Spleen (tissue), 13 donors: ENCODE data around the gene C11orf42. TPM values are rescaled to one million over a fixed set of nuclear protein-coding genes. Genes with fewer than 3 reads are reported as not detected.

Experiments used
- DNase-seq: peaks from one replicate; pipeline ENCODE4 v3.0.0-alpha.2; 2020
- H3K27ac ChIP-seq, 8 donors: fragments of 200-600 bp; sonication (generic) in 7 of 8; 1 replicate in 4 of 8; 2 replicates in 4 of 8; pipeline versions ENCODE4 v1.5.0 to v1.8.0; 2016 to 2021; ENCODE audit warnings: inconsistent platforms in 4 of 8, mild to moderate bottlenecking in 4 of 8, moderate library complexity in 1 of 8
- H3K27me3 ChIP-seq, 7 donors: fragments of 200-600 bp; sonication (generic) in 6 of 7; replicated peaks in 1 of 7; 1 replicate in 4 of 7; 2 replicates in 3 of 7; pipeline versions ENCODE4 v1.5.0 to v1.8.0; 2016 to 2021; ENCODE audit warnings: inconsistent platforms in 3 of 7, mild to moderate bottlenecking in 1 of 7
- H3K36me3 ChIP-seq, 6 donors: fragments of 200-600 bp; sonication (generic) in 5 of 6; 1 replicate in 4 of 6; 2 replicates in 2 of 6; pipeline versions ENCODE4 v1.5.0 to v1.8.0; 2016 to 2021; ENCODE audit warnings: inconsistent platforms in 2 of 6
- H3K4me1 ChIP-seq, 6 donors: fragments of 200-600 bp; sonication (generic) in 5 of 6; 1 replicate in 3 of 6; 2 replicates in 3 of 6; pipeline versions ENCODE4 v1.5.0 to v1.8.0; 2016 to 2021; ENCODE audit warnings: inconsistent platforms in 3 of 6
- H3K4me3 ChIP-seq, 8 donors: fragments of 200-600 bp; sonication (generic) in 7 of 8; 1 replicate in 4 of 8; 2 replicates in 4 of 8; pipeline versions ENCODE4 v1.5.0 to v1.8.0; 2016 to 2021; ENCODE audit warnings: inconsistent platforms in 4 of 8, mild to moderate bottlenecking in 4 of 8, moderate library complexity in 2 of 8
- H3K9me3 ChIP-seq, 8 donors: fragments of 200-600 bp; sonication (generic) in 7 of 8; 1 replicate in 4 of 8; 2 replicates in 4 of 8; pipeline versions ENCODE4 v1.5.0 to v1.8.0; 2016 to 2021; ENCODE audit warnings: inconsistent platforms in 4 of 8
- POLR2A ChIP-seq, 3 donors: fragments of 450-650 bp; IDR thresholded peaks; one replicate each; pipeline ENCODE4 v1.5.1; 2017; ENCODE audit warnings: antibody characterized with exemption in 3 of 3, mild to moderate bottlenecking in 1 of 3
- POLR2AphosphoS5 ChIP-seq, 3 donors: sonication (generic); formaldehyde crosslinking; IDR thresholded peaks; one replicate each; pipeline ENCODE4 v1.5.1; 2017; ENCODE audit warnings: antibody characterized with exemption in 3 of 3
- WGBS, 5 donors: extraction: QIAGEN DNeasy Blood & Tissue Kit in 3 of 5; methylation state at CpG; one replicate each; pipeline versions ENCODE4 v1.1.5 to v1.1.7; 2013 to 2018; 5-methylcytosine and 5-hydroxymethylcytosine counted together
- intact Hi-C: fragments of 100-400 bp; cut with DNase I; formaldehyde crosslinking; loops from one replicate; pipeline ENCODE4 v1.15.0; 2023; ENCODE audit warnings: low total_unique reads
- long read RNA-seq, 2 donors: transcript quantifications; one replicate each; lab custom pipeline, GENCODE V29; 2026
- polyA plus RNA-seq, 3 donors: library from polyadenylated mRNA; stranded (reverse); fragments of 200-250 nt; gene quantifications; one replicate each; pipeline ENCODE4 v1.2.1, GENCODE V29; 2013
- total RNA-seq, 7 donors: library from RNA; depleted of rRNA in 3 of 7; stranded (reverse); fragments of >200 nt in 3 of 7; fragmentation: NEBNext Ultra II Directional in 4 of 7; extraction: Animal tissue kit (Norgen Biotek cat#: 25700) in 4 of 7; gene quantifications; one replicate each; pipeline versions ENCODE4 v1.1.0 to v1.2.1, GENCODE V29; 2016 to 2021
- TF ChIP-seq, protein P1 (sequence below), 11 experiments: fragments of 200-600 bp in 7 of 11; fragments of 450-650 bp in 4 of 11; sonication (generic) in 4 of 11; IDR thresholded peaks in 8 of 11; conservative IDR thresholded peaks in 3 of 11; 1 replicate in 7 of 11; 2 replicates in 4 of 11; pipeline versions ENCODE4 v1.4.0 to v1.8.0; 2016 to 2021; ENCODE audit warnings: antibody characterized with exemption in 11 of 11, inconsistent platforms in 4 of 11, mild to moderate bottlenecking in 1 of 11
- donor health status: healthy with polysubstance abuse.
- donor health status: DM: no; HTN: no; CAD: no; lungs with moderate emphysema.
- donor health status: DM: no; HTN: no; CAD: no.
- donor health status: Bipolar disorder and iron deficiency.
- donor health status: healthy.
- donor health status: DM: no; HTN: no; CAD: no.
- donor health status: DM: yes; HTN: yes; CAD: no.

The C11orf42 gene, protein sequence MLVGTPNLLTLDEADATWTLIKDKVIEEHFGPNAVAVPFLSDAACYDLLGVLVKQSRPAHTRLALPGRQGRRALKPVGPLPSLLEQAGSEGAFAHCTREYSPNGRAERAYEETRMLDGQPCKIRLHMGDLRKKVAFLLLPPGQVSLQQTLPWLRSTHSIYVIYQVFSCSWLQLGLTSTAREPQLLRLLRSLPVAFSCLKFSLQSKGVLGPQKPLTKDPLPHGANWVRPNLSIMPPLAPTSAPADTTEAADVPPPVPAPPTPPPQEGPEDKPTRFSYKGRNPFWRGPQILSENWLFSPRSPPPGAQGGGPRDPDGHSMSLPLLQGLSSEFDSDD
- total RNA-seq (not detected), polyA plus RNA-seq (not detected)
- long read RNA-seq, donor 1 = 0 reads
- long read RNA-seq, donor 2 = 0 reads

GRCh38 chr11:6205366-6205765 is at the start of gene C11orf42:
C11orf42 (plus strand) TSS chr11:6205557; CDS start chr11:6205616, 59 bp downstream.
- no peak within 1 kb of the TSS for H3K4me3 ChIP-seq
- TF ChIP-seq, protein P1, sequence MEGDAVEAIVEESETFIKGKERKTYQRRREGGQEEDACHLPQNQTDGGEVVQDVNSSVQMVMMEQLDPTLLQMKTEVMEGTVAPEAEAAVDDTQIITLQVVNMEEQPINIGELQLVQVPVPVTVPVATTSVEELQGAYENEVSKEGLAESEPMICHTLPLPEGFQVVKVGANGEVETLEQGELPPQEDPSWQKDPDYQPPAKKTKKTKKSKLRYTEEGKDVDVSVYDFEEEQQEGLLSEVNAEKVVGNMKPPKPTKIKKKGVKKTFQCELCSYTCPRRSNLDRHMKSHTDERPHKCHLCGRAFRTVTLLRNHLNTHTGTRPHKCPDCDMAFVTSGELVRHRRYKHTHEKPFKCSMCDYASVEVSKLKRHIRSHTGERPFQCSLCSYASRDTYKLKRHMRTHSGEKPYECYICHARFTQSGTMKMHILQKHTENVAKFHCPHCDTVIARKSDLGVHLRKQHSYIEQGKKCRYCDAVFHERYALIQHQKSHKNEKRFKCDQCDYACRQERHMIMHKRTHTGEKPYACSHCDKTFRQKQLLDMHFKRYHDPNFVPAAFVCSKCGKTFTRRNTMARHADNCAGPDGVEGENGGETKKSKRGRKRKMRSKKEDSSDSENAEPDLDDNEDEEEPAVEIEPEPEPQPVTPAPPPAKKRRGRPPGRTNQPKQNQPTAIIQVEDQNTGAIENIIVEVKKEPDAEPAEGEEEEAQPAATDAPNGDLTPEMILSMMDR (IDR thresholded peaks at IDR 0.05 in 8 of 11, conservative IDR thresholded peaks at IDR 0.05 in 3 of 11) = no peak
- TF ChIP-seq POLR2AphosphoS5 (IDR thresholded peaks at IDR 0.05) (no peak), POLR2A (IDR thresholded peaks at IDR 0.05) (no peak)
- H3K9me3 ChIP-seq = no peaks in the 10 kb centered on the region
- peaks cover 0 to 57% (median 29%) of the 10 kb centered on the region in 6 donors for H3K36me3 ChIP-seq
- H3K27me3 ChIP-seq = no peaks in the 10 kb centered on the region
- WGBS, 5 donors = 81 to 94% (median 93%) methylated on average over 1 of the region's 1 CpG
- H3K4me1 ChIP-seq = peaks cover 0 to 53% (median 4%) of the 10 kb centered on the region in 6 donors
- intact Hi-C loops = no loop called here
- no peak for DNase-seq
- H3K27ac ChIP-seq = peak within 1 kb of the TSS in 6 of 8 donors; percentile 36 to 94 (median 87)

GRCh38 chr11:6156628-6157359 is 48.6 kb upstream of the C11orf42 start:
- H3K27ac ChIP-seq = no peak overlapping the region
- WGBS, 5 donors = 74 to 91% (median 82%) methylated on average over 7 of the region's 7 CpGs
- no peak for TF ChIP-seq POLR2A (IDR thresholded peaks at IDR 0.05)
- no peak for TF ChIP-seq POLR2AphosphoS5 (IDR thresholded peaks at IDR 0.05)
- TF ChIP-seq, protein P1 (IDR thresholded peaks at IDR 0.05 in 8 of 11, conservative IDR thresholded peaks at IDR 0.05 in 3 of 11) = no peak
- H3K36me3 ChIP-seq = no peaks in the 10 kb centered on the region
- no peak for DNase-seq
- no peaks in the 10 kb centered on the region for H3K4me1 ChIP-seq
- intact Hi-C loops = no loop called here
- no peaks in the 10 kb centered on the region for H3K9me3 ChIP-seq
- H3K4me3 ChIP-seq = no peak overlapping the region
- no peaks in the 10 kb centered on the region for H3K27me3 ChIP-seq

DNA sequence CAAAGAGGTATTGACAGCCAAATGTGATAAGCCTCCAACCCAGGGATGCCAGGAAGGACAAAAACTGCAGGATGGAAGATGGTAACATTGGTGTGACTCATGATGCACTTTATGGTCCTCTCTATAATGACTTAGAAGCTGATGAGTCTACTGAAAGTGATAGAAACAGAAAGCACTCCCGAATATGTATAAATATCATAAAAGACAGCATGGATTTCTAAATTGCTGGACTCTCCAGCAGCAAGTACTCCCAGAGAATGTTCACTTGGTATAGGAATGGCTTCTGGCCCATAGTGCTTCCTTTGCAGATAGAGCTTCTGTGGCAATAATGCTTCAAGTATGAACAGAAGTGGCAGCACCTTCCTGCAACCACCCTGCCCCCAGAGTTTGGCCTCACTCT is 35.1 kb upstream of the C11orf42 start, which contains the start of gene OR52B2:
TSS of gene OR52B2 (minus strand) at position 101 of the 400 bp plus-strand sequence. CDS start at position 101, 0 bp downstream.
- Histone ChIP-seq H3K27ac (no peak within 1 kb of the TSS), H3K27me3 (no peaks in the 10 kb centered on the region), H3K4me1 (no peaks in the 10 kb centered on the region), H3K4me3 (no peak within 1 kb of the TSS), H3K36me3 (no peaks in the 10 kb centered on the region), H3K9me3 (peaks cover 0 to 5% (median 4%) of the 10 kb centered on the region in 8 donors)
- intact Hi-C loops = no loop called here
- no peak for DNase-seq
- 75 to 90% (median 85%) methylated on average over 1 of the region's 1 CpG for WGBS, 5 donors
- TF ChIP-seq, protein P1 (IDR thresholded peaks at IDR 0.05 in 8 of 11, conservative IDR thresholded peaks at IDR 0.05 in 3 of 11) = no peak
- TF ChIP-seq POLR2AphosphoS5 (IDR thresholded peaks at IDR 0.05) (no peak), POLR2A (IDR thresholded peaks at IDR 0.05) (no peak)

DNA sequence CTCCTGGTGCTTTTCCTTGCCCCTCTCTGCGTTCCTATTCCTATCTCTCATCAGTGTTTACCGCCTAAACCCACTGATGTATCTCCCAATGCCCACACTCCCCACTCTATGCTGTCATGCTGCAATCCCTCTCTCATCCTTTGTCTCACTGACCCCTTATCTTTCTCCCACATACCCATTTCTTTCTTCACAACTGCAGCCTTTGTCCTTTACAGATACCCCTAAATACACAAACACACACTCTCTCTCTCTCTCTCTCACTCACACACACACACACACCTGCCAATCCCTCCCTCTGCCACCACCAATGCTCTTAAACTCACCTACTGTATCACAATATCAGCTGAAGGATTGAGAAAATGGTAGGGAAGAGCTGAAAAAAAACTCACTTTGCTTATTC is 29.9 kb upstream of the C11orf42 start:
- 60 to 73% (median 66%) methylated on average over 2 of the region's 2 CpGs for WGBS, 5 donors
- intact Hi-C loops = no loop called here
- DNase-seq = no peak
- no peak overlapping the region for H3K27ac ChIP-seq
- TF ChIP-seq POLR2A (IDR thresholded peaks at IDR 0.05) = no peak
- no peak for TF ChIP-seq POLR2AphosphoS5 (IDR thresholded peaks at IDR 0.05)
- TF ChIP-seq, protein P1 (IDR thresholded peaks at IDR 0.05 in 8 of 11, conservative IDR thresholded peaks at IDR 0.05 in 3 of 11) = no peak
- H3K36me3 ChIP-seq = no peaks in the 10 kb centered on the region
- no peaks in the 10 kb centered on the region for H3K9me3 ChIP-seq
- H3K27me3 ChIP-seq = no peaks in the 10 kb centered on the region
- H3K4me1 ChIP-seq = no peaks in the 10 kb centered on the region
- no peak overlapping the region for H3K4me3 ChIP-seq
